Kidney tubule cell (primary cell): ENCODE measurements around the gene SNX1.
"Not testable (repeated sequence)": the region's sequence is repeated elsewhere in the genome, so short reads cannot be mapped to it uniquely, and the experiment has no call there.

Experiments used
- DNase-seq: peaks from one replicate; pipeline ENCODE4 v3.0.0-alpha.2; 2018; ENCODE audit warnings: low spot score

SNX1 gene, protein sequence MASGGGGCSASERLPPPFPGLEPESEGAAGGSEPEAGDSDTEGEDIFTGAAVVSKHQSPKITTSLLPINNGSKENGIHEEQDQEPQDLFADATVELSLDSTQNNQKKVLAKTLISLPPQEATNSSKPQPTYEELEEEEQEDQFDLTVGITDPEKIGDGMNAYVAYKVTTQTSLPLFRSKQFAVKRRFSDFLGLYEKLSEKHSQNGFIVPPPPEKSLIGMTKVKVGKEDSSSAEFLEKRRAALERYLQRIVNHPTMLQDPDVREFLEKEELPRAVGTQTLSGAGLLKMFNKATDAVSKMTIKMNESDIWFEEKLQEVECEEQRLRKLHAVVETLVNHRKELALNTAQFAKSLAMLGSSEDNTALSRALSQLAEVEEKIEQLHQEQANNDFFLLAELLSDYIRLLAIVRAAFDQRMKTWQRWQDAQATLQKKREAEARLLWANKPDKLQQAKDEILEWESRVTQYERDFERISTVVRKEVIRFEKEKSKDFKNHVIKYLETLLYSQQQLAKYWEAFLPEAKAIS

DNA sequence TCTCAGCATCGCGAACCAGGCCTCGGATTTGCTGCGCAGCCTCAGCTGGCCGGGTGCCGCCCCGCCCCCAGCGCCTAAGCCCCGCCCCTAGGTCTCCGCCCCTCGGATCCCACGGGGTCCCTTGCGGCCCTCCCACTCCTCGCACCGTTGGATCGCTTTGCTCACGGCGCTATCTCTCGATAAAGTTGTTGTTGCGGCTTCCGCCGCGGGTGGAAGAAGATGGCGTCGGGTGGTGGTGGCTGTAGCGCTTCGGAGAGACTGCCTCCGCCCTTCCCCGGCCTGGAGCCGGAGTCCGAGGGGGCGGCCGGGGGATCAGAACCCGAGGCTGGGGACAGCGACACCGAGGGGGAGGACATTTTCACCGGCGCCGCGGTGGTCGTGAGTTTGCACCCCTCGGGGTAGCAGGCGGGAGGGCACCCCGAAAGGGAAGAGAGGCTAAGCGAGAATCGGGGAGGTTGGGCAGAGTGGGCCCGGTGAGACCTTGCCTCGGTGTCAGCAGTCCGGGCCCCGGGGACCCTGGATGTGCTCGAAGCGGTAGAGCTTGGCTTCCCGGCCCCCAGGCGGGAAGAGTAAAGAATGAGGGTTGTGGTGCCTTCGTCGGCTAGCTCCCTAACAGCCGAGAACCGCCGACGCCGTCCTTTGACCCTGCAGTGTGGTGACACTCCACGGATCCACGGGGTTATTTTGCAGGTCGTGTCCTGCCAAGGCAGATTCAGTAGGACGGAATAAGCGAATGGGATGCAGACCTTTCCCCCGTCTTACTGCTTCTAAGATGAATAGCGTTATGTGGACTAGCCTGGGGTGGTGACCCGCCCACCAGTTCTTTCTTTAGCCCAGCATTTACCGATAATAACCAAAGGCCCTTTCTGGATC lies at the start of gene SNX1:
TSS of gene SNX1 (plus strand) at position 188 of the 873 bp plus-strand sequence. CDS start at position 220, 32 bp downstream.
- DNase-seq, result peak; percentile 95

DNA sequence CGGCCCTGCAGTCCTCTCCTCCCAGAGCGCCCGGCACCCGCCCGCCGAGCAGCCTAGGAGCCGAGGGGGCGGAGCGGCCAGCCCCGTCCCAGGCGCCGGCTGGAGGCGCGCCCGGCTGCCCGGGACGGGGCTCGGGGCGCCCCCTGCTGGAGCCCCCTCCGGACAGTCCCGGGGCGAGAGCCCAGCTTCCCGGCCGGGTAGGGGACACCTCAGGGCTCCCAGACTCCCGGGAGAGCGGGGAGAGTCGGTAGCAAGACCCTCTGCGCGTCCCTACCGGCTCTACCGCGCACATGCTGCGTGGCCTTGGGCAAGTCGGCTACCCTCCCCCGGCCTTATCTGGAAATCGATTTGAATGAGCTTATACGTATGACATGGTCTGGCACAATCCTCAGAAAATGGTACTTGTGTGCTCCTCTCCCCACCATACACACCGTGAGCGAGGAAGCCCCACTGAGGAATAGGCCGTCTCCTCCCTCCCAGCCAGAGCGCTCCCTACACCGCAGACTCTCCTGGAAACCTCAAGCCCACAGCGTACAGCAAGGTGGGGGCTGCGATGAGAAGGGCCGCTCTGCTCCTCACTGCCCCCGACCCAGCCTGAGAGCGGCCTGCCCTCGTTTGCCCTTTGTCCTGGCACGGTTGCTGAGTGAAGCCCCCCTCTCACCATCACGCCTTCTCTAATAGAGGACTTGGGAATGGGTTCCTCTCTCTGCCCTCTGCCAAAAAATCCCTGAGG lies 49.2 kb upstream of the SNX1 start, which contains the start of gene DAPK2:
TSS of gene DAPK2 (minus strand) at position 65 of the 733 bp plus-strand sequence. CDS start 6,224 bp downstream, outside the sequence.
- peak; percentile 73 for DNase-seq

- no peak for DNase-seq
Observed at GRCh38 chr15:64048781-64049460, 46.9 kb upstream of the SNX1 start.

DNA sequence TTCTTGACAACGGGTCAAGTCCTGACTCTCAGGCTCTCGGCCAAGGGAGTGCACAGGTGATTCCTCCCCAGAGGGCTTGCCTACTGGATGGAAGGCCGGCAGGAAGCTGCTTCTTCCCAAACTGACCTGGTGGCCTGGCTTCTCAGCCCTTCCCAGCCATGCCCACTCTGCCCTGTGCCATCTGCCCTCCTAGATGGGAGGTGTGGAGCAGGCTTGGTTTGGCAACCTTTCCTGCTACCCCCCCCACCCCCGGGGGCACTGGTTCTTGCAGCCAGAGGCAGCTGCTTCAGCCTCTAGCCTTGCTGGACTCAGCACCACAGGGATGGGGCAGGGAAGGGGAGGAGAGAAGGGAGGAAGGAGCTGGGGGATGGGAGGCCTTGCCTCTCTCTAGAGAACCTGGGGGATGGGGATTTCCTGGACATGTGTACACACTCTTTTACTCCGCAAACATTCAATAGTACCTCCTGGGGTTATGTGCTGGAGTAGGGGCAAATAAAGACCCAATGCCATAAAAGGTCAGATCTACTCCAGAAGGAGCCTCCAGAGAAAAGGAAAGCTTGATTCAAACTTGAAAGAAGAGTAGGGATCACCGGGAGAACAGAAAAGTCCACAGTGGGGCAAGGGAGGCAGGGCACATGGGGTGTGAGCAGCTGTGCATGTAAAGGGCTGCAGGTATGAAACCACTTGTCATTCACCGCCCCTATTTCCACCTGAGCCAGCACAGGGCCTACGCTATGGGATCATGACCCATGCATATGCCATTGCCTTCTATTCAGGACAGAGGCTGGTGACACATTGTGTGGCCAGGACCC lies 45.3 kb upstream of the SNX1 start:
- no peak for DNase-seq

GRCh38 chr15:64051093-64051402 lies 44.7 kb upstream of the SNX1 start:
- DNase-seq, result no peak

DNA sequence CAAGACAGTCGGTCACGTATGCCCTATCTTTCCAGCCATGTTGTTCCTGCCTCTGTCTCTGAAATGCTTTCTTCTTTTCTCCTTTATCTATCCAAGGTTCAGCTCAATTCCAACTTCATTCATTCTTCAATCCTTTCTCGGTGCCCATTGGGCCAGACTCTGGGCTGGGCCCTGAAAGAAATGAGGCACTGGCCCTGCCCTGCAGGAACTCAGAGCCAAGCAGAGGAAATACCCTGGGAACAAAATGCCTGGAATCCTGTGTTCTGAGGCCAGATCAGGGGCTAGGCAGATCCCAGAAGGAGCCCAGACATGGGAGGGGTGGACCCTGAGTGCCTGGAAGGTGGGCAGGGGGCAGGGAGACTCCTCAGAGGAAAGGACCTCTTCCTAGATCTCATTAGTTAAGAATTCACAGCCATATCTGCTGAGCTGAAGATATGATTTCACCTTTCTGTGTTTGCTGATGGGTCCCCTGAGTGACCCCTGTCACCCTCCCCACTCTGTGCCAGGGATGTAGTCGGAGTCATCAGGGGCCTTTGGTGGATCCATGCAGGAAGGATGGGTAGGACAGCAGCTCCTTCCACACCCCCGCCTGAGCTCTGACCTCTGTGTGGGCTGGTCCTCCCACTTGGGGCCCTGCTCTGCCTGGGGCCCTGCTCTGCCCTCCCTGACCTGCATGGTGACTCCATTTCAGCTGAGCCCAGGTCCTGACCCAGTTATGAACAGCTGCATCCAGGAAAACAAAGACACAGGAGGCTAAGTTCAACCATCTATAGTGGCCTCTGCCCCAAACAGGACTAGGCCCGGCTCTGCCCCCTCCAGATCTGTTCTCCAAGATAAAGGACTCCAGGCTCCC lies 44.1 kb upstream of the SNX1 start:
- no peak for DNase-seq

DNA sequence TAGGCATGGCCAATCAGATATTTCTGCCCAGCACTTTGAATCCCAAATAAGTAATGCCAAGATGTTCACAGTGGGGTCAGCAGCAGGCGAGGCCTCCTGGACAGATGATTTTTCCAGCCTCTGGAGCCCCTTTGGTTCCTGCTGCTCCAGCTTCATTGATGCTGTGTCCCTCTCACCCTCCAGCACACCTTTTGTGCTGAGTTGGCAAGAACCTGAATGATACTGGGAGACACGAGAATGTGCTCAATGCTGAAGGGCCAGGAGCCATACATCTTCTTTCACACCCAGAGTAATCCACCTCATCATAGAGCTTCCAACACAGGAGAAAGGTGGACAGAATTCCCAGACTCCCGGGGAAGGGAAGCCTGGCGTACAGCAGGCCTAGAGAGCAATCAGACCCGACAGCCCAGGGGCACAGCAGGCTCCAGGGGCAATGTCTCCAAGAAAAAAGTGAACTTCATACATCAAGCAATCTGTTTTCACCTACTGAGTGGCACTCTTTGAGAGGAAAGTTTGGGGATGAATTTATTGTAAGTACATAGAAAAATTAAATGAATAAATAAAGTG lies 42.8 kb upstream of the SNX1 start:
- no peak for DNase-seq

DNA sequence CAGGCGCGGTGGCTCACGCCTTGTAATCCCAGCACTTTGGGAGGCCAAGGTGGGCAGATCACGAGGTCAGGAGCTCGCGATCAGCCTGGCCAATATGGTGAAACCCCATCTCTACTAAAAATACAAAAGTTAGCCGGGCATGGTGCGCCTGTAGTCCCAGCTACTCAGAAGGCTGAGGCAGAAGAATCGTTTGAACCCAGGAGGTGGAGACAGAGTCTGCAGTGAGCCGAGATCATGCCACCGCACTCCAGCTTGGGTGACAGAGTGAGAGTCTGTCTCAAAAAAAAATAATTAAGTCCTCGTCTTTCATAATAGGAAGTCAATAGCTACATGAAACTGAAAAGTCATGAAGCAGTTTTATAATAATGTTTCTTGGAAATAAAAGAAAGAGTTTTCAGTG lies 42.1 kb upstream of the SNX1 start:
- not testable (repeated sequence) for DNase-seq

DNA sequence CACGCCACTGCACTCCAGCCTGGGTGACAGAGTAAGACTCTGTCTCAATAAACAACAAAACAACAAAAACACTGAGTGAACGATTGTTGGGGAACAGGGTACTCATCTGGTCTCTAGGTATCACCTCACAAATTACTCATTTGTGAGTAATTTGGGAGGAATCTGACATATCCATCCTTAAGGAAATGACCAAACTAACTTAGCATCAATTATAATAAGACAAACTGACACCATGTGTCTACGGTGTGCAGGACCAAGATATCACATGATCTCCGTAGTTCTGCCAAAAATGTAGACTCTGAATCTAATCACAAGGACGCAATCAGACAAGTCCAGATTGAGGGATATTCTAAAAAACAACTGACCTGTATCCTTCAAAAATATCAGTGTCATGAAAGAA lies 37.5 kb upstream of the SNX1 start:
- peak; percentile 64 for DNase-seq

DNA sequence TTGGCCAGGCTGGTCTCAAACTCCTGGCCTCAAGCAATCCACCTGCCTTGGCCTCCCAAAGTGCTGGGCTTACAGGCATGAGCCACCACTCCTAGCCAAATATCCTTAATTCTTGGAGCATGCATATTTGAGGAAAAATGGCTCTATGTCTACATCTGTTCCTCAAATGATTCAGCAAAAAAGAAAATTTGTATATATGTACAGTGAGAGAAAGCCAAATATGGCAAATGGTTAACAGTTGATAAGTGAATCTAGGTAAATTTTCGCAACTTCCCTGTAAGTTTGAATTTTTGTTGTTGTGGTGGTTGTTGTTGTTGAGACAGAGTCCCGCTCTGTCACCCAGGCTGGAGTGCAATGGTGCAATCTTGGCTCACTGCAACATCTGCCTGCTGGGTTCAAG lies 36.7 kb upstream of the SNX1 start:
- DNase-seq, result not testable (repeated sequence)

DNA sequence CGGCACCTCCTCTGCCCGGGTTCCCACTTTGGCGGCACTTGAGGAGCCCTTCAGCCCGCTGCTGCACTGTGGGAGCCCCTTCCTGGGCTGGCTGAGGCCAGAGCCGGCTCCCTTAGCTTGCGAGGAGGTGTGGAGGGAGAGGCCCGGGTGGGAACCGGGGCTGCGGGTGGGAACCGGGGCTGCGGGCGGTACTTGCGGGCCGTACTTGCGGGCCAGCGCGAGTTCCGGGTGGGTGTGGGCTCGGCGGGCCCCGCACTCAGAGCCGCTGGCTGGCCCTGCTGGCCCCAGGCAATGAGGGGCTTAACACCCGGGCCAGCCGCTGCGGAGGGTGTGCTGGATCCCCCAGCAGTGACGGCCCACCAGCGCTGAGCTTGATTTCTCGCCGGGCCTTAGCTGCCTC lies 35.1 kb upstream of the SNX1 start:
- DNase-seq, result no peak

DNA sequence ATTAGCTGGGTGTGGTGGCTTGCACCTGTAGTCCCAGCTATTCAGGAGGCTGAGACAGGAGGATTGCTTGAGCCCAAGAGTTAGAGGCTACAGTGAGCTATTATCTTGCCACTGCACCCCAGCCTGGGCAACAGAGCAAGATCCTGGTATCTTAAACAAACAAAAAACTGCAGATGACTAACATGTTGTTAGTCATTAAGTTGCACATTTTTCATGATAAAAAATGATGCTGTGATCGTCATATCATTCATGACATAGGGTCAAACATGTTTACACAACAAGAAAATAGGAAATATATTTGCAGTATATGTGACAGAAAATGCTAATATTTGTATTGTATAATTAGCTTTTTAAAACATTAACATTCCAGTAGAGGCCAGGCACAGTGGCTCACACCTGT lies 29.3 kb upstream of the SNX1 start:
- DNase-seq, result no peak

DNA sequence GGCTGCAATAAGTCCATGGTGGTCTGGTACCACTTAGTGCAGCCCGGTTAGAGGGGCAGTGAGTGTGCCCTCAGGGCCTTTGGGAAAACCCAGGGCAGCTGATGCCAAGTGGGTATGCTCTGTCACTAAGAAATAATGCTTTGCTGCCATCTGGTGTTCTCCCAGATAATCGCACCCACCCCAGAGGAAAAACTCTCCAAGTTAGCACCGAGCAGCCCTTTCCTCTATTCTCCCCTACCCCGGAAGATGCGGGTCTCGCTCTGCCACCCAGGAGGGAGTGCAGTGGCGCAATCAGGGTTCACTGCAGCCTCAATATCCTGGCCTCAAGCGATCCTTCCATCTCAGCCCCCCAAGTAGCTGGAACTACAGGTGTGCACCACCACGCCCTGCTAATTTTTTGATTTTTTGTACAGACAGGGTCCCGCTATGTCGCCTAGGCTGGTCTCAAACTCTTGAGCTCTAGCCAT lies 28.2 kb upstream of the SNX1 start:
- peak; percentile 66 for DNase-seq

DNA sequence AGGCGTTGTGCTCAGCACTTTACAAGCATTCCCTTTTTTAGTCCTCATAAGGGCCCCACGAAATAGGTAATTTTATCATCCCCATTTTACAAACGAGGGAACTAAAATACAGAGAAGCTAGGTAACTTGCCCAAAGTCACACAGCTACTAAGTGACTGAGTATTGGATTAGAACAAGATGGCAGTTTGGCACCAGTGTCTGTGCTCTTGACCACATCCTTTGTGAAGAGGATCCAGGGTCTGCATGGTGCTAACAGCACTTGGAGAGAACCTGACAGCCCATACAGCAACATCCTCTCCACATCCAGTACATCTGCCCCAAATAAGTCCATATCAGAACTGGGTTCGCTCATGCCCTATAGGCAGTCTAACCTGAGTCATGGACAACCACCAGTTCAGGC lies 27.6 kb upstream of the SNX1 start:
- no peak for DNase-seq

DNA sequence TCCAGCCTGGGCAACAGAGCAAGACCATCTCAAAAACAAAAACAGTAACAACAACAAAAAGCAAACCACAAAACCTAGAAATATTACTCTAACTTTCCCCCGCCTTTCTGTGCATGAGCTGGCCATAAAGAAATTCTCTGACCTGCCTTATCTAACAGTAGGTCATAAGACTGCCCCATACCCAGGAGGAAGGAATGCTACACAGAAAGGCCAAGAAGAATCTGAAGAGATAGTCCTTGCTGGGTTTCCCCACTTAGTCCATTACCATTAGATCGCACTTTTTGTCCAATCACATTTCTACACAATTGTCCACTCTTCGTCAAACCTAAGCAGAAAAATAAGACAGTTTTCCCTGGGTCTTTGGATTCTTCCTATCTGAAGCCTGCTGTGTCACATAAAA lies 25.7 kb upstream of the SNX1 start:
- no peak for DNase-seq

DNA sequence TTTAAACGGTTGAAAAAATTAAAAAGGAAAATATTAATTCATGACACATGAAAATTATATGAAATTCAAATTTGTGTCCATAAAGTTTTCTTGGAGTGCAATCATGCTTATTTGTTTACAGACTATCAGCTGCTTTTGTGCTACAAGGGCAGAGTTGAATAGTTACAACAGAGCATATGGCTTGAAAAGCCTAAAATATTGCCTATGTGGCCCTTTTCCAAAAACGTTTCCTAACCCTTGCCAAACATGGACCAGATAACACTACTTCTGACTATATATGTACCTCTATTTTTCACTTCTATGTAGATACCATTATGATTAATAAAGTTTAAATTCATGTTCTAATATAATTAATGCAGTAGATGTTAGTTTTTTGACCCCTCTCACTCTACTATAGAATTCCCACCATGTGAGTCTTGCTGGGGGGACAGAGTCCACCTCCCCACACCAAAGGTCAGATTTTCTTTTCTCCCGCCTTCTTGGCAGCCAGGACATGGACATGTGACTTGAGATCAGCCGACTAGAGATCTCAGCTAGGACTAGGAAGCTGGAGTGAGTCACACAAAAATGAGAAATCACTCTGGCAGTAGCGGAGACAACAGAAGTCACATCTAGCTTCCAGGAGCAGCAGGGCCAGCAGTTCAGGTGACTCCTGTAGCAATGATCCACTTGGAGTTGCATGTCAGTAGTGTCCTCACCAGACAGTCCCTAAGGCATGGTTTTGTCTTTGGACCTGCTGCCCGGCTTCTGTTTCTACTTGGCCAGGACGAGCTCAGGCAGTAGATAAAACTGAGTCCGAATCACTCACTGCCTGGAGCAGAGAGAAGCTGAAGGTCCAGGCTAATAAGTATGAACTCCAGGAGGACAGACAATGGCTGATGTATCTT lies 24.6 kb upstream of the SNX1 start:
- DNase-seq, result peak; percentile 88

GRCh38 chr15:64071931-64072765 lies 23.6 kb upstream of the SNX1 start:
- DNase-seq, result no peak
